K562 (cell line): Measurements from ENCODE around the gene ACADM. TPM values are rescaled to one million over a fixed set of nuclear protein-coding genes. Genes with fewer than 3 reads are reported as not detected.

ENCODE experiments used
- EGR1 ChIP-seq: fragments of 450-650 bp; conservative IDR thresholded peaks from 2 replicates; pipeline ENCODE4 v1.6.1; 2017; ENCODE audit warnings: mild to moderate bottlenecking
- HCFC1 ChIP-seq: IDR thresholded peaks from 2 replicates; pipeline ENCODE4 v1.6.1; 2012; ENCODE audit warnings: low read depth, low read length, improper control_type of control experiment
- HNRNPL ChIP-seq: fragments of 200-400 bp; formaldehyde crosslinking; IDR thresholded peaks from 2 replicates; pipeline ENCODE4 v1.6.1; 2017; ENCODE audit warnings: low read depth, mild to moderate bottlenecking, low read length
- JUN ChIP-seq, 2 experiments: sonication (generic) in 1 of 2; formaldehyde crosslinking in 1 of 2; IDR thresholded peaks; 2 replicates each; pipeline versions ENCODE4 v1.6.1 to v1.8.0; 2012 to 2022; ENCODE audit warnings: borderline replicate concordance in 2 of 2, mild to moderate bottlenecking in 2 of 2, improper control_type of control experiment in 1 of 2, low read depth in 1 of 2, low read length in 1 of 2, missing genetic modification reagents in 1 of 2
- JUND ChIP-seq, 2 experiments: IDR thresholded peaks; 2 replicates in 1 of 2; 3 replicates in 1 of 2; pipeline ENCODE4 v1.6.1; 2011; ENCODE audit warnings: borderline replicate concordance in 2 of 2, low read depth in 2 of 2, low read length in 2 of 2, improper control_type of control experiment in 1 of 2, missing biosample characterization in 1 of 2, missing genetic modification characterization in 1 of 2, missing genetic modification reagents in 1 of 2
- NUFIP1 ChIP-seq: fragments of 450-650 bp; IDR thresholded peaks from 2 replicates; pipeline ENCODE4 v1.6.1; 2018; ENCODE audit not compliant: partially characterized antibody
- RAD21 ChIP-seq, 2 experiments: fragments of 250-450 bp in 1 of 2; fragments of 450-650 bp in 1 of 2; sonication (Bioruptor Pico) in 1 of 2; formaldehyde crosslinking in 1 of 2; IDR thresholded peaks in 1 of 2; conservative IDR thresholded peaks in 1 of 2; 2 replicates each; pipeline versions ENCODE4 v1.4.0 to v1.8.0; 2020 to 2022; ENCODE audit warnings: mild to moderate bottlenecking in 2 of 2, moderate library complexity in 1 of 2
- SMAD4 ChIP-seq: fragments of 250-450 bp; sonication (Bioruptor Pico); conservative IDR thresholded peaks from 2 replicates; pipeline ENCODE4 v1.8.0; 2021; ENCODE audit warnings: inconsistent platforms, mild to moderate bottlenecking, moderate library complexity
- SPI1 ChIP-seq: IDR thresholded peaks from 2 replicates; pipeline ENCODE4 v1.6.1; 2011; ENCODE audit warnings: low read depth, low read length, control low read depth, borderline replicate concordance
- SRF ChIP-seq, 2 experiments: fragments of 250-450, 450-650 bp in 1 of 2; sonication (Bioruptor Pico) in 1 of 2; sonication (generic) in 1 of 2; formaldehyde crosslinking; IDR thresholded peaks; 2 replicates each; pipeline versions ENCODE4 v1.5.0 to v1.5.1; 2020 to 2022; ENCODE audit warnings: mild to moderate bottlenecking in 1 of 2, missing genetic modification reagents in 1 of 2
- STAG1 ChIP-seq: sonication (generic); formaldehyde crosslinking; IDR thresholded peaks from 2 replicates; pipeline ENCODE4 v1.5.0; 2020; ENCODE audit warnings: missing genetic modification reagents, borderline replicate concordance
- TBL1XR1 ChIP-seq, 2 experiments: IDR thresholded peaks; 2 replicates each; pipeline ENCODE4 v1.6.1; 2012; ENCODE audit warnings: improper control_type of control experiment in 2 of 2, low read length in 2 of 2, mild to moderate bottlenecking in 1 of 2
- TRIM24 ChIP-seq, 2 experiments: fragments of 450-650 bp; IDR thresholded peaks; 2 replicates each; pipeline ENCODE4 v1.6.1; 2016
- ZFP30 ChIP-seq: fragments of 250-450 bp; sonication (Bioruptor Pico); IDR thresholded peaks from 2 replicates; pipeline ENCODE4 v1.8.0; 2022; ENCODE audit warnings: moderate library complexity, mild to moderate bottlenecking, inconsistent platforms, borderline replicate concordance
- polyA plus RNA-seq, 8 experiments: library from polyadenylated mRNA; depleted of rRNA in 4 of 8; stranded (reverse) in 5 of 8; unstranded in 3 of 8; fragments of >200 nt; fragmentation: Nextera tagmentation in 2 of 8; fragmentation: Illumina TruSeq in 1 of 8; extraction: Ambion mirVana in 2 of 8; extraction: Trizol in 1 of 8; gene quantifications; 2 replicates each; pipeline versions ENCODE4 v1.2.1 to v1.2.3, GENCODE V29; 2011 to 2014; ENCODE audit warnings: inconsistent platforms in 1 of 8, missing spikeins in 1 of 8
- total RNA-seq, 7 experiments: library from RNA; depleted of rRNA in 6 of 7; stranded (reverse); fragments of >200 nt in 6 of 7; fragmentation: Illumina TruSeq in 2 of 7; extraction: Trizol in 2 of 7; gene quantifications; 2 replicates each; pipeline versions ENCODE4 v1.2.1 to v1.2.3, GENCODE V29; 2011 to 2021; ENCODE audit warnings: low replicate concordance in 1 of 7
- TF ChIP-seq, protein P1 (sequence below): fragments of 450-650 bp; IDR thresholded peaks from 2 replicates; pipeline ENCODE4 v1.6.1; 2018; ENCODE audit not compliant: partially characterized antibody

Gene ACADM
- total and polyA plus RNA-seq, 9 of the 15 experiments (the other 6 are each of a cell fraction or from before 2014, with no cell fraction given) = 82.5 to 156 (median 123) TPM

- TF ChIP-seq, protein P1, sequence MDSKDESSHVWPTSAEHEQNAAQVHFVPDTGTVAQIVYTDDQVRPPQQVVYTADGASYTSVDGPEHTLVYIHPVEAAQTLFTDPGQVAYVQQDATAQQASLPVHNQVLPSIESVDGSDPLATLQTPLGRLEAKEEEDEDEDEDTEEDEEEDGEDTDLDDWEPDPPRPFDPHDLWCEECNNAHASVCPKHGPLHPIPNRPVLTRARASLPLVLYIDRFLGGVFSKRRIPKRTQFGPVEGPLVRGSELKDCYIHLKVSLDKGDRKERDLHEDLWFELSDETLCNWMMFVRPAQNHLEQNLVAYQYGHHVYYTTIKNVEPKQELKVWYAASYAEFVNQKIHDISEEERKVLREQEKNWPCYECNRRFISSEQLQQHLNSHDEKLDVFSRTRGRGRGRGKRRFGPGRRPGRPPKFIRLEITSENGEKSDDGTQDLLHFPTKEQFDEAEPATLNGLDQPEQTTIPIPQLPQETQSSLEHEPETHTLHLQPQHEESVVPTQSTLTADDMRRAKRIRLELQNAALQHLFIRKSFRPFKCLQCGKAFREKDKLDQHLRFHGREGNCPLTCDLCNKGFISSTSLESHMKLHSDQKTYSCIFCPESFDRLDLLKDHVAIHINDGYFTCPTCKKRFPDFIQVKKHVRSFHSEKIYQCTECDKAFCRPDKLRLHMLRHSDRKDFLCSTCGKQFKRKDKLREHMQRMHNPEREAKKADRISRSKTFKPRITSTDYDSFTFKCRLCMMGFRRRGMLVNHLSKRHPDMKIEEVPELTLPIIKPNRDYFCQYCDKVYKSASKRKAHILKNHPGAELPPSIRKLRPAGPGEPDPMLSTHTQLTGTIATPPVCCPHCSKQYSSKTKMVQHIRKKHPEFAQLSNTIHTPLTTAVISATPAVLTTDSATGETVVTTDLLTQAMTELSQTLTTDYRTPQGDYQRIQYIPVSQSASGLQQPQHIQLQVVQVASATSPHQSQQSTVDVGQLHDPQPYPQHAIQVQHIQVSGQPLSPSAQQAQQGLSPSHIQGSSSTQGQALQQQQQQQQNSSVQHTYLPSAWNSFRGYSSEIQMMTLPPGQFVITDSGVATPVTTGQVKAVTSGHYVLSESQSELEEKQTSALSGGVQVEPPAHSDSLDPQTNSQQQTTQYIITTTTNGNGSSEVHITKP = no peak
- TF ChIP-seq NUFIP1 (no peak), SRF (CRISPR knock-in tag; IDR thresholded peaks at IDR 0.05) (no peak), HCFC1 (no peak), JUND (IDR thresholded peaks at IDR 0.05; ENCODE audit: borderline replicate concordance, low read depth, low read length) (no peak), JUND (tag; IDR thresholded peaks at IDR 0.05; ENCODE audit: borderline replicate concordance, low read depth, low read length) (no peak), SMAD4 (CRISPR knock-in tag) (no peak), STAG1 (CRISPR knock-in tag) (no peak), EGR1 (no peak), TRIM24 (IDR thresholded peaks at IDR 0.05) (no peak), ZFP30 (no peak), TBL1XR1 (IDR thresholded peaks at IDR 0.05; ENCODE audit: low read length in 2 of 2) (no peak), JUN (IDR thresholded peaks at IDR 0.05; ENCODE audit: borderline replicate concordance, low read depth, low read length) (no peak), JUN (CRISPR knock-in tag; IDR thresholded peaks at IDR 0.05; ENCODE audit: borderline replicate concordance) (no peak), SPI1 (peak; percentile 74; the same call in 1 of the 2 replicates), HNRNPL (no peak), RAD21 (CRISPR knock-in tag; conservative IDR thresholded peaks at IDR 0.05 in 1 of 2, IDR thresholded peaks at IDR 0.05 in 1 of 2) (0 out of 4 replicates have a peak, but pooled peaks of 1 of the 2 experiments have one; percentile 9)
- TF ChIP-seq, all 486 proteins: peak for 20
Measured at GRCh38 chr1:75693551-75693950, 31.0 kb upstream of the ACADM start (continued).
